Small intestine (tissue), 7 donors: ENCODE data around the gene MRPL28. TPM values are rescaled to one million over a fixed set of nuclear protein-coding genes. Genes with fewer than 3 reads are reported as not detected.

Source experiments
- DNase-seq, 2 donors: peaks; one replicate each; pipeline versions ENCODE4 v3.0.0 to v3.0.0-alpha.2; 2013
- FAIRE-seq: peaks from 2 replicates; lab custom pipeline; 2012; peaks lifted over from hg19 to GRCh38; lab: Jason Lieb, UNC
- H3K27ac ChIP-seq, 3 donors: one replicate each; pipeline ENCODE4 v1.5.1; 2013; ENCODE audit warnings: low read length in 2 of 3, mild to moderate bottlenecking in 2 of 3, control low read depth in 1 of 3, inconsistent platforms in 1 of 3, low read depth in 1 of 3, moderate library complexity in 1 of 3
- H3K27me3 ChIP-seq, 3 donors: one replicate each; pipeline ENCODE4 v1.6.1; 2013; ENCODE audit warnings: low read length in 3 of 3, inconsistent platforms in 1 of 3; ENCODE audit not compliant: control insufficient read depth in 3 of 3, insufficient read depth in 3 of 3
- H3K36me3 ChIP-seq, 3 donors: one replicate each; pipeline ENCODE4 v1.6.1; 2013; ENCODE audit warnings: low read length in 3 of 3, inconsistent platforms in 1 of 3, low read depth in 1 of 3, mild to moderate bottlenecking in 1 of 3, moderate library complexity in 1 of 3; ENCODE audit not compliant: control insufficient read depth in 3 of 3, insufficient read depth in 2 of 3
- H3K4me1 ChIP-seq, 3 donors: one replicate each; pipeline ENCODE4 v1.6.1; 2013; ENCODE audit warnings: low read length in 2 of 3, inconsistent platforms in 1 of 3, low read depth in 1 of 3, mild to moderate bottlenecking in 1 of 3, moderate library complexity in 1 of 3; ENCODE audit not compliant: control insufficient read depth in 3 of 3, insufficient read depth in 2 of 3
- H3K4me3 ChIP-seq, 3 donors: one replicate each; pipeline ENCODE4 v1.5.1; 2013; ENCODE audit warnings: low read length in 3 of 3, control low read depth in 1 of 3, inconsistent platforms in 1 of 3, low read depth in 1 of 3, mild to moderate bottlenecking in 1 of 3, moderate library complexity in 1 of 3
- H3K9me3 ChIP-seq, 2 donors: one replicate each; pipeline ENCODE4 v1.6.1; 2013; ENCODE audit warnings: low read depth in 1 of 2, low read length in 1 of 2; ENCODE audit not compliant: control insufficient read depth in 2 of 2, insufficient read depth in 1 of 2
- WGBS, 3 donors: extraction: QIAGEN DNeasy Blood & Tissue Kit; methylation state at CpG; one replicate each; pipeline ENCODE4 v1.1.7; 2013; 5-methylcytosine and 5-hydroxymethylcytosine counted together
- polyA plus RNA-seq, 4 donors: library from polyadenylated mRNA; stranded (reverse) in 3 of 4; unstranded in 1 of 4; fragments of 200-250 nt in 3 of 4; fragments of 120-200 nt in 1 of 4; gene quantifications; one replicate each; pipeline versions ENCODE4 v1.2.1 to v1.2.3, GENCODE V29; 2013
- donor health status: healthy with polysubstance abuse.
- donor health status: control.
- donor health status: control.
- donor health status: Bipolar disorder and iron deficiency.
- donor health status: healthy.

The MRPL28 gene
- polyA plus RNA-seq, 4 donors, result 54.2 to 112 (median 92.1) TPM

DNA sequence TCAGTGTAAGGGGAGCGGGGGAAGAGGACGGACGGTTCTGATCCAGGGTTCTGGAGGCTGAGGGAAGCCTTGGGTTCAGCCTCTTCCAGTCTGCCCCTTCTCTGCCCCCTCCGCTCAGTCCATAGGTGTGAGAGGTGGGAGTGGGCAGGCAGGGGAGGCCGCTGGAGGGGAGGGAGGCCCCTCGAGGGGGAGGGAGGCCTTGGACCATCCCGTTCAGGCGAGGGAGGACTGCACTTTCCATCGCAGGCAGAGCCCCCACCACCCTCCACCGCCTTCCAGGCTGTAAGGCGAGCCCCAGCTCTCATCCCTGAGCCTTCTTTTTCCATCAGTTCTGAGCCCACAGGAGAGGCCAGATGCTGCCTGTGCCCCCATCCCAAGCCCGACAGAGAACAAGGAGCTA lies 13.6 kb downstream of the MRPL28 start:
- no peaks in the 10 kb centered on the region for H3K36me3 ChIP-seq
- H3K4me3 ChIP-seq, result no peak overlapping the region
- no peak for FAIRE-seq
- peaks cover 0 to 11% (median 0%) of the 10 kb centered on the region in 3 donors for H3K4me1 ChIP-seq
- H3K9me3 ChIP-seq, result no peaks in the 10 kb centered on the region
- H3K27ac ChIP-seq, result no peak overlapping the region
- no peaks in the 10 kb centered on the region for H3K27me3 ChIP-seq
- 73 to 89% (median 79%) methylated on average over 7 to 12 of the region's 12 CpGs for WGBS, 3 donors
- DNase-seq, result no peak

GRCh38 chr16:354971-355461 lies 15.3 kb downstream of the MRPL28 start:
- peaks cover 0 to 5% (median 0%) of the 10 kb centered on the region in 3 donors for H3K36me3 ChIP-seq
- peak overlapping the region in 1 of 3 donors; percentile 49 for H3K27ac ChIP-seq
- H3K4me3 ChIP-seq, result no peak overlapping the region
- no peaks in the 10 kb centered on the region for H3K27me3 ChIP-seq
- WGBS, 3 donors, result 77 to 81% (median 79%) methylated on average over 10 of the region's 10 CpGs
- FAIRE-seq, result no peak
- DNase-seq, result peak in 1 of 2 donors; percentile 27
- no peaks in the 10 kb centered on the region for H3K9me3 ChIP-seq
- H3K4me1 ChIP-seq, result peaks cover 0 to 18% (median 0%) of the 10 kb centered on the region in 3 donors

DNA sequence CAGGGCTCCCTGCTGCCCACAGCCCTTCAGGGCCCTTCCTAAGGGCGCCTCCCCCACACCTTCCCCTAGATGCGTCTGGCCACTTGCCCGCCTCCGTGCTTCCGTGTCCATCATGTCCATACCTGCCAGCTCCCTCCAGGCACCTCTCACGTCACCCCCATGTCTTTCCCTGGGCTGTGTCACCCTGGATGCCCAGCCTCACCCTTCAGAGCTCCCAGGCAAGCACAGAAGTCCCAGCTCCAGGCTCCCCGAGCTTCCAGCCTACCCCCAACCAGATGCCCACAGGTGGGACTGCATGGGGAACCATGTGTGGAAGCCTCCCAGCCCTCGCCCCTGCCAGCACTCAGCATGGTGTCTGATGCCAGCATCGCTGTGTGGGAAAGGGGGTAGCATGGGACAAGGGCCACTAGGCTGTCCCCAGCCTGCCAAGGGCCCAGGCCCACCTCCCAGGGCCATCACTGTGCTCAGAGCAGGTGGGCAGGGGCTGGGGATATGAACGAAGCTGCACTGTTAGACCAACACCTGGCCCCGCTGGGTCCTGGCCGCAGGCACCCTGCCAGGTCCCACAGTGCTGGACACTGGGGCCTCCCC lies 16.0 kb downstream of the MRPL28 start:
- Histone ChIP-seq H3K4me3 (no peak overlapping the region), H3K4me1 (peaks cover 0 to 18% (median 0%) of the 10 kb centered on the region in 3 donors), H3K9me3 (no peaks in the 10 kb centered on the region), H3K27ac (no peak overlapping the region), H3K36me3 (peaks cover 0 to 9% (median 0%) of the 10 kb centered on the region in 3 donors), H3K27me3 (no peaks in the 10 kb centered on the region)
- no peak for DNase-seq
- no peak for FAIRE-seq
- 94 to 95% (median 94%) methylated on average over 12 of the region's 12 CpGs for WGBS, 3 donors

- no peak for DNase-seq
- no peaks in the 10 kb centered on the region for H3K9me3 ChIP-seq
- peak overlapping the region; percentile 29 to 66 (median 45) for H3K27ac ChIP-seq
- FAIRE-seq, result no peak
- H3K4me3 ChIP-seq, result peak overlapping the region in 2 of 3 donors; percentile 43 to 55
- H3K36me3 ChIP-seq, result peaks cover 0 to 12% (median 0%) of the 10 kb centered on the region in 3 donors
- no peaks in the 10 kb centered on the region for H3K27me3 ChIP-seq
- 58 to 81% (median 65%) methylated on average over 17 to 25 of the region's 25 CpGs for WGBS, 3 donors
- peaks cover 0 to 15% (median 0%) of the 10 kb centered on the region in 3 donors for H3K4me1 ChIP-seq
These were observed 16.7 kb downstream of the MRPL28 start for GRCh38 chr16:353404-354290.

- peak within 1 kb of the TSS; percentile 40 to 81 (median 66) for H3K27ac ChIP-seq
- H3K4me3 ChIP-seq, result peak within 1 kb of the TSS; percentile 43 to 92 (median 65)
- H3K36me3 ChIP-seq, result peaks cover 0 to 19% (median 0%) of the 10 kb centered on the region in 3 donors
- peaks cover 0 to 15% (median 0%) of the 10 kb centered on the region in 3 donors for H3K4me1 ChIP-seq
- H3K27me3 ChIP-seq, result no peaks in the 10 kb centered on the region
- WGBS, 3 donors, result 2 to 5% (median 3%) methylated on average over 31 to 113 of the region's 113 CpGs
- FAIRE-seq (no peak), DNase-seq (peak; percentile 99)
- H3K9me3 ChIP-seq, result no peaks in the 10 kb centered on the region
These were observed 17.6 kb downstream of the MRPL28 start, which contains the start of gene AXIN1 for GRCh38 chr16:352547-353403. AXIN1 (minus strand) TSS chr16:352723; CDS start chr16:347025, 5,698 bp downstream.

DNA sequence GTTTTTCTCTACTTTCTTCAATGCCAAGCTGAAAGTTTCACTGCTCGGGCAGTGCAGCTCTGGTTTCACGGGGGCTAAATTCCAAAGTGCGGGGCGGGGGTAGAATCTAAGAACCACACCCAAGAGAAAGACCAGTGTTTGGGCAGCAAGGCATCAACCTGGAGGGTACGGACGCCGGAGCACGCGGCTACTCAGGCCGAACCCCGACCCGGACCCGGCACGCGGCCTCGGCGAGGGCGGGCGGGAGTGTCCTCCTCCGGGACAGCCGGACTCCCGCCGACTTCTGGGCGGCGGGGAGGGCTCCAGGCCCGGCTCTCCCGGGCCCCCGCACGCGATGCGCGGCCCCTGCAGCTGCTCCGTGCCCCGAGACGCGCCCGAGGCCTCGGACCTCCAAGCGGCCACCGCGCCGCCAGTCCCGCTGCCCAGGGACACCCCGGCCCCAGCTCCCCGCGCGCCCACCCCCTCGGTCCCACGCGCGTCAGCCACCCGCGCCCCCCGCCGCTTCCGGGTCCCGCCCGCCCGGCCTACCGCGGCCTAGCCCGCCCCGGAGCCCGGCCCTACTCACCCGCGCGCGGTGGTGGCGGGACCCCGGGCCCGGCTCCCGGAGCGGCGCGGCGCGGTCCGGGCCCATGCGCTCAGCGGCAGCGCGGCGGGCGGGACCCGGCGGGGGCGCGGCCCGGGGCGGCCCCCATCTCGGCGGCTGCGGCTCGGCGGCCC lies 18.4 kb downstream of the MRPL28 start:
- Histone ChIP-seq H3K4me1 (peaks cover 0 to 15% (median 0%) of the 10 kb centered on the region in 3 donors), H3K27me3 (no peaks in the 10 kb centered on the region), H3K36me3 (peaks cover 0 to 26% (median 2%) of the 10 kb centered on the region in 3 donors), H3K27ac (peak overlapping the region; percentile 38 to 81 (median 40)), H3K4me3 (peak overlapping the region; percentile 38 to 92 (median 65)), H3K9me3 (no peaks in the 10 kb centered on the region)
- 0 to 4% (median 1%) methylated on average over 34 to 95 of the region's 95 CpGs for whole genome bisulfite sequencing, 3 donors
- DNase-seq (peak; percentile 76 to 85), FAIRE-seq (no peak)

DNA sequence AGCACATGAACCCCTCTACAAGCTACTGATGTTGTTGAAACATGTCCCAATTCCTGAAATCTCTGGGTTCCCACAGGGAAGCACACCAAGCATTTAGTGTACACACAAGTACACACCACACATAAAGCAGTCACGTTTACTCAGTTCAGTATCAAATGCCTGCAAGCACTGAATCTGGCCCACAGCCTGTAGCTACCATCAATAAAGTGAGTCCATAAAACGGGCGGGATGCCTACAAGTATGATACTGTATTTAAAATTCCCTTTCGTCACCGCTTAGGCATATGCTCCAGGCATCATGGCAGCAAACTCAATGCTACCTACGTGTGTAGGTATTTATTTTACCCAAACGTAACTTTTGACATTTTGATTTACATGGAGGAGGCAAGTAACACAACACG lies 20.1 kb downstream of the MRPL28 start:
- Histone ChIP-seq H3K36me3 (peaks cover 0 to 41% (median 2%) of the 10 kb centered on the region in 3 donors), H3K4me3 (no peak overlapping the region), H3K9me3 (no peaks in the 10 kb centered on the region), H3K27me3 (no peaks in the 10 kb centered on the region), H3K27ac (no peak overlapping the region), H3K4me1 (peaks cover 0 to 15% (median 0%) of the 10 kb centered on the region in 3 donors)
- FAIRE-seq, result no peak
- no peak for DNase-seq
- WGBS, 3 donors, result 74 to 79% (median 76%) methylated on average over 8 of the region's 8 CpGs
